SK-N-SH treated with all-trans-retinoic acid at 6 μM for 48 hours (cell line): Measurements from ENCODE around the gene MCM10.

ENCODE experiments used
- ARNTL ChIP-seq: fragments of 450-650 bp; formaldehyde crosslinking; IDR thresholded peaks from 2 replicates; pipeline ENCODE4 v1.5.0; 2020; ENCODE audit warnings: low read depth, mild to moderate bottlenecking, moderate library complexity, borderline replicate concordance
- BACH2 ChIP-seq: fragments of 250-450 bp; sonication (Bioruptor Pico); IDR thresholded peaks from 2 replicates; pipeline ENCODE4 v1.9.0; 2021; ENCODE audit warnings: mild to moderate bottlenecking, borderline replicate concordance
- CREB5 ChIP-seq: fragments of 250-450 bp; sonication (Bioruptor Pico); IDR thresholded peaks from 2 replicates; pipeline ENCODE4 v1.5.1; 2020; ENCODE audit warnings: low read depth, mild to moderate bottlenecking, moderate library complexity
- GLIS3 ChIP-seq: fragments of 250-450 bp; sonication (Bioruptor Pico); IDR thresholded peaks from 2 replicates; pipeline ENCODE4 v1.5.0; 2020; ENCODE audit warnings: mild to moderate bottlenecking, moderate library complexity
- OSR1 ChIP-seq: fragments of 250-450 bp; sonication (Bioruptor Pico); IDR thresholded peaks from 2 replicates; pipeline ENCODE4 v1.8.0; 2022; ENCODE audit warnings: moderate library complexity, mild to moderate bottlenecking, inconsistent platforms
- PATZ1 ChIP-seq: fragments of 250-450 bp; sonication (Bioruptor Pico); IDR thresholded peaks from 2 replicates; pipeline ENCODE4 v1.8.0; 2020; ENCODE audit warnings: mild to moderate bottlenecking, moderate library complexity, borderline replicate concordance
- RARB ChIP-seq: fragments of 250-450 bp; sonication (Bioruptor Pico); IDR thresholded peaks from 2 replicates; pipeline ENCODE4 v1.8.0; 2021; ENCODE audit warnings: mild to moderate bottlenecking, moderate library complexity
- SNAI2 ChIP-seq: fragments of 250-450 bp; sonication (Bioruptor Pico); IDR thresholded peaks from 2 replicates; pipeline ENCODE4 v1.5.0; 2020; ENCODE audit warnings: mild to moderate bottlenecking, moderate library complexity
- TOX ChIP-seq: fragments of 250-450 bp; sonication (Bioruptor Pico); IDR thresholded peaks from 2 replicates; pipeline ENCODE4 v1.8.0; 2021; ENCODE audit warnings: mild to moderate bottlenecking, moderate library complexity, borderline replicate concordance
- ZC3H10 ChIP-seq: fragments of 250-450 bp; sonication (Bioruptor Pico); IDR thresholded peaks from 2 replicates; pipeline ENCODE4 v1.5.1; 2021; ENCODE audit warnings: mild to moderate bottlenecking, moderate library complexity
- ZFP3 ChIP-seq: fragments of 250-450 bp; sonication (Bioruptor Pico); IDR thresholded peaks from 2 replicates; pipeline ENCODE4 v1.5.0; 2020; ENCODE audit warnings: mild to moderate bottlenecking, moderate library complexity
- ZNF565 ChIP-seq: fragments of 450-650 bp; formaldehyde crosslinking; conservative IDR thresholded peaks from 2 replicates; pipeline ENCODE4 v1.5.0; 2020; ENCODE audit warnings: low read depth, mild to moderate bottlenecking, moderate library complexity

GRCh38 chr10:13236638-13237037 is 75.3 kb downstream of the MCM10 start:
- TF ChIP-seq TOX: no peak
- no peak for TF ChIP-seq ARNTL (CRISPR knock-in tag)
- no peak for TF ChIP-seq RARB (CRISPR knock-in tag)
- no peak for TF ChIP-seq CREB5 (CRISPR knock-in tag)
- no peak for TF ChIP-seq ZC3H10 (CRISPR knock-in tag)
- no peak for TF ChIP-seq SNAI2
- no peak for TF ChIP-seq BACH2 (CRISPR knock-in tag)
- TF ChIP-seq GLIS3: no peak
- TF ChIP-seq PATZ1: no peak
- TF ChIP-seq OSR1: no peak
- no peak for TF ChIP-seq ZFP3 (CRISPR knock-in tag)
- TF ChIP-seq ZNF565 (CRISPR knock-in tag): no peak
